H1 (cell line): ENCODE measurements around the gene PEX19. TPM values are rescaled to one million over a fixed set of nuclear protein-coding genes. Genes with fewer than 3 reads are reported as not detected.

ENCODE experiments used
- CBX8 ChIP-seq: fragments of 300-800, 300-1000 bp; sonication (generic); IDR thresholded peaks from 2 replicates; pipeline ENCODE4 v1.7.1; 2016; ENCODE audit warnings: low read depth, low read length, borderline replicate concordance
- CHD2 ChIP-seq: IDR thresholded peaks from 2 replicates; pipeline ENCODE4 v1.6.1; 2012; ENCODE audit warnings: low read length, improper control_type of control experiment
- E2F6 ChIP-seq: IDR thresholded peaks from 2 replicates; pipeline ENCODE4 v1.6.1; 2012; ENCODE audit warnings: inconsistent platforms
- EZH2 ChIP-seq: fragments of 200-600 bp; sonication (generic); IDR thresholded peaks from 2 replicates; pipeline ENCODE4 v1.7.1; 2012; ENCODE audit warnings: low read depth, mild to moderate bottlenecking, moderate library complexity, low read length, inconsistent platforms; ENCODE audit not compliant: severe bottlenecking
- FOSL1 ChIP-seq: IDR thresholded peaks from 2 replicates; pipeline ENCODE4 v1.6.1; 2011; ENCODE audit warnings: mild to moderate bottlenecking, low read depth, low read length, moderate library complexity; ENCODE audit not compliant: insufficient read depth
- KDM1A ChIP-seq: fragments of 200-600, 300-600 bp; sonication (generic); IDR thresholded peaks from 2 replicates; pipeline ENCODE4 v1.7.1; 2016; ENCODE audit warnings: mild to moderate bottlenecking, low read length, borderline replicate concordance
- POLR2A ChIP-seq, 2 experiments: IDR thresholded peaks; 1 replicate in 1 of 2; 2 replicates in 1 of 2; pipeline ENCODE4 v1.6.1; 2011; ENCODE audit warnings: low read depth in 2 of 2, low read length in 2 of 2, mild to moderate bottlenecking in 2 of 2; ENCODE audit errors: control extremely low read depth in 1 of 2
- ZNF274 ChIP-seq: IDR thresholded peaks from 2 replicates; pipeline ENCODE4 v1.7.0; 2012; ENCODE audit warnings: low read length, borderline replicate concordance; ENCODE audit errors: extremely low read depth
- polyA plus RNA-seq, 7 experiments: library from polyadenylated mRNA; depleted of rRNA in 3 of 7; stranded (reverse) in 5 of 7; unstranded in 2 of 7; fragments of >200 nt in 5 of 7; fragments of 200-250 nt in 2 of 7; gene quantifications; 1 replicate in 5 of 7; 2 replicates in 1 of 7; 4 replicates in 1 of 7; pipeline versions ENCODE4 v1.2.1 to v1.2.3, GENCODE V29; 2011 to 2013; ENCODE audit warnings: missing spikeins in 2 of 7, mixed read lengths in 2 of 7
- total RNA-seq: library from RNA; stranded (reverse); fragmentation: NEBNext Ultra II Directional; extraction: Animal tissue kit (Norgen Biotek cat#: 25700); gene quantifications from 2 replicates; pipeline ENCODE4 v1.2.1, GENCODE V29; 2021
- TF ChIP-seq, protein P1 (sequence below): fragments of 300-600 bp; sonication (generic); IDR thresholded peaks from 2 replicates; pipeline ENCODE4 v1.7.1; 2012; ENCODE audit warnings: low read length, moderate library complexity, mild to moderate bottlenecking, inconsistent platforms; ENCODE audit not compliant: insufficient replicate concordance

PEX19 gene
- total and polyA plus RNA-seq, 2 of the 8 experiments (the other 6 are each of a cell fraction or from before 2014, with no cell fraction given), result 50.4 to 80.2 TPM

GRCh38 chr1:160293020-160293968 lies 8.4 kb upstream of the PEX19 start (continued):
- TF ChIP-seq E2F6, result no peak
- no peak for TF ChIP-seq CHD2
- TF ChIP-seq CBX8, result no peak
- no peak for TF ChIP-seq EZH2
- no peak for TF ChIP-seq ZNF274
- no peak for TF ChIP-seq KDM1A
- no peak for TF ChIP-seq POLR2A (IDR thresholded peaks at IDR 0.05; ENCODE audit: control extremely low read depth in 1 of 2, low read depth in 2 of 2, low read length in 2 of 2)
- no peak for TF ChIP-seq FOSL1
- TF ChIP-seq, protein P1, sequence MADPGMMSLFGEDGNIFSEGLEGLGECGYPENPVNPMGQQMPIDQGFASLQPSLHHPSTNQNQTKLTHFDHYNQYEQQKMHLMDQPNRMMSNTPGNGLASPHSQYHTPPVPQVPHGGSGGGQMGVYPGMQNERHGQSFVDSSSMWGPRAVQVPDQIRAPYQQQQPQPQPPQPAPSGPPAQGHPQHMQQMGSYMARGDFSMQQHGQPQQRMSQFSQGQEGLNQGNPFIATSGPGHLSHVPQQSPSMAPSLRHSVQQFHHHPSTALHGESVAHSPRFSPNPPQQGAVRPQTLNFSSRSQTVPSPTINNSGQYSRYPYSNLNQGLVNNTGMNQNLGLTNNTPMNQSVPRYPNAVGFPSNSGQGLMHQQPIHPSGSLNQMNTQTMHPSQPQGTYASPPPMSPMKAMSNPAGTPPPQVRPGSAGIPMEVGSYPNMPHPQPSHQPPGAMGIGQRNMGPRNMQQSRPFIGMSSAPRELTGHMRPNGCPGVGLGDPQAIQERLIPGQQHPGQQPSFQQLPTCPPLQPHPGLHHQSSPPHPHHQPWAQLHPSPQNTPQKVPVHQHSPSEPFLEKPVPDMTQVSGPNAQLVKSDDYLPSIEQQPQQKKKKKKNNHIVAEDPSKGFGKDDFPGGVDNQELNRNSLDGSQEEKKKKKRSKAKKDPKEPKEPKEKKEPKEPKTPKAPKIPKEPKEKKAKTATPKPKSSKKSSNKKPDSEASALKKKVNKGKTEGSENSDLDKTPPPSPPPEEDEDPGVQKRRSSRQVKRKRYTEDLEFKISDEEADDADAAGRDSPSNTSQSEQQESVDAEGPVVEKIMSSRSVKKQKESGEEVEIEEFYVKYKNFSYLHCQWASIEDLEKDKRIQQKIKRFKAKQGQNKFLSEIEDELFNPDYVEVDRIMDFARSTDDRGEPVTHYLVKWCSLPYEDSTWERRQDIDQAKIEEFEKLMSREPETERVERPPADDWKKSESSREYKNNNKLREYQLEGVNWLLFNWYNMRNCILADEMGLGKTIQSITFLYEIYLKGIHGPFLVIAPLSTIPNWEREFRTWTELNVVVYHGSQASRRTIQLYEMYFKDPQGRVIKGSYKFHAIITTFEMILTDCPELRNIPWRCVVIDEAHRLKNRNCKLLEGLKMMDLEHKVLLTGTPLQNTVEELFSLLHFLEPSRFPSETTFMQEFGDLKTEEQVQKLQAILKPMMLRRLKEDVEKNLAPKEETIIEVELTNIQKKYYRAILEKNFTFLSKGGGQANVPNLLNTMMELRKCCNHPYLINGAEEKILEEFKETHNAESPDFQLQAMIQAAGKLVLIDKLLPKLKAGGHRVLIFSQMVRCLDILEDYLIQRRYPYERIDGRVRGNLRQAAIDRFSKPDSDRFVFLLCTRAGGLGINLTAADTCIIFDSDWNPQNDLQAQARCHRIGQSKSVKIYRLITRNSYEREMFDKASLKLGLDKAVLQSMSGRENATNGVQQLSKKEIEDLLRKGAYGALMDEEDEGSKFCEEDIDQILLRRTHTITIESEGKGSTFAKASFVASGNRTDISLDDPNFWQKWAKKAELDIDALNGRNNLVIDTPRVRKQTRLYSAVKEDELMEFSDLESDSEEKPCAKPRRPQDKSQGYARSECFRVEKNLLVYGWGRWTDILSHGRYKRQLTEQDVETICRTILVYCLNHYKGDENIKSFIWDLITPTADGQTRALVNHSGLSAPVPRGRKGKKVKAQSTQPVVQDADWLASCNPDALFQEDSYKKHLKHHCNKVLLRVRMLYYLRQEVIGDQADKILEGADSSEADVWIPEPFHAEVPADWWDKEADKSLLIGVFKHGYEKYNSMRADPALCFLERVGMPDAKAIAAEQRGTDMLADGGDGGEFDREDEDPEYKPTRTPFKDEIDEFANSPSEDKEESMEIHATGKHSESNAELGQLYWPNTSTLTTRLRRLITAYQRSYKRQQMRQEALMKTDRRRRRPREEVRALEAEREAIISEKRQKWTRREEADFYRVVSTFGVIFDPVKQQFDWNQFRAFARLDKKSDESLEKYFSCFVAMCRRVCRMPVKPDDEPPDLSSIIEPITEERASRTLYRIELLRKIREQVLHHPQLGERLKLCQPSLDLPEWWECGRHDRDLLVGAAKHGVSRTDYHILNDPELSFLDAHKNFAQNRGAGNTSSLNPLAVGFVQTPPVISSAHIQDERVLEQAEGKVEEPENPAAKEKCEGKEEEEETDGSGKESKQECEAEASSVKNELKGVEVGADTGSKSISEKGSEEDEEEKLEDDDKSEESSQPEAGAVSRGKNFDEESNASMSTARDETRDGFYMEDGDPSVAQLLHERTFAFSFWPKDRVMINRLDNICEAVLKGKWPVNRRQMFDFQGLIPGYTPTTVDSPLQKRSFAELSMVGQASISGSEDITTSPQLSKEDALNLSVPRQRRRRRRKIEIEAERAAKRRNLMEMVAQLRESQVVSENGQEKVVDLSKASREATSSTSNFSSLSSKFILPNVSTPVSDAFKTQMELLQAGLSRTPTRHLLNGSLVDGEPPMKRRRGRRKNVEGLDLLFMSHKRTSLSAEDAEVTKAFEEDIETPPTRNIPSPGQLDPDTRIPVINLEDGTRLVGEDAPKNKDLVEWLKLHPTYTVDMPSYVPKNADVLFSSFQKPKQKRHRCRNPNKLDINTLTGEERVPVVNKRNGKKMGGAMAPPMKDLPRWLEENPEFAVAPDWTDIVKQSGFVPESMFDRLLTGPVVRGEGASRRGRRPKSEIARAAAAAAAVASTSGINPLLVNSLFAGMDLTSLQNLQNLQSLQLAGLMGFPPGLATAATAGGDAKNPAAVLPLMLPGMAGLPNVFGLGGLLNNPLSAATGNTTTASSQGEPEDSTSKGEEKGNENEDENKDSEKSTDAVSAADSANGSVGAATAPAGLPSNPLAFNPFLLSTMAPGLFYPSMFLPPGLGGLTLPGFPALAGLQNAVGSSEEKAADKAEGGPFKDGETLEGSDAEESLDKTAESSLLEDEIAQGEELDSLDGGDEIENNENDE, result no peak
